GM18520 (cell line): ENCODE data around the gene KRT37.
"Not testable (repeated sequence)": the region's sequence is repeated elsewhere in the genome, so short reads cannot be mapped to it uniquely, and the experiment has no call there.

Experiments
- ATAC-seq: cut with Tn5 transposase; IDR thresholded peaks from one replicate; pipeline ENCODE4 v1.9.1; 2021; ENCODE audit not compliant: unreplicated experiment

The KRT37 gene

GRCh38 chr17:41437254-41437653 is 12.9 kb upstream of the KRT37 start:
- no peak for ATAC-seq

DNA sequence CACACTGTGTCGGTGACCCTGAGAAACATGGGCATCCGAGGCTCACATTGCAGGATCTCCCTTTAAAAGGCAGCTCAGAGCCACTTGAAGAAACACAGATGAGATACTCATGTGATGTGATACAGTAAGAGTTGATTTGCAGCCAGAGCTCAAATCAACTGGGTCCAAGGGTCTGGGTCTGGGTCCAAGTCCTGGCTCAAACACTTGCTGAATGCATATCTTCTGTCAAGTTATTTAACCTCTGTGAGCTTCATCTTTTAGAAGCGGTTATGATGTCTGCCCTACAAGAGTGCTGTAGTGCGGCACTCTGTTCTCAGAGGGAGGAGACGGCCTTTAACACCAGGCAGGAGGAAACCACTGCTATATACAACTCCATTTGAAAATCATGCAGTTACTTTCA is 10.0 kb upstream of the KRT37 start:
- no peak for ATAC-seq

GRCh38 chr17:41434005-41434404 is 9.6 kb upstream of the KRT37 start:
- no peak for ATAC-seq

DNA sequence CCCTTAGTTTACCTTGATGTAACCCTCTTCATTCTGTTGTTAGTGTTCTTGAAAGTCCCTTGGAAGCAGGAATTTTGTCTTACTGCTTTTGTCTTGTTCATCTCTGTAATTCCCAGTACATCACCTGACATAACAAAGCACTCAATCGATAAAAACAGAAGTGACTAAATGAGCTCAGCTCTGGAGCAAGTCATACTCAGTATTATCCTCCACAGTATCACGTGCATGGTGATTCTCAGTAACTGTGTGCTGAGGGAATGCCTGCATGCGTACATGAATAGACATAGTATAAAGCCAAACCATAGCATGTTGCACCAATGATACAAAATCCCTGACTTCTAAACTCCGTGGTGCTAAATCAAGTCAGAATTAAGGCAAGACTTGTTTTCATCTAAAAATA is 9.2 kb upstream of the KRT37 start:
- no peak for ATAC-seq

GRCh38 chr17:41430376-41430775 is 6.0 kb upstream of the KRT37 start:
- not testable (repeated sequence) for ATAC-seq

DNA sequence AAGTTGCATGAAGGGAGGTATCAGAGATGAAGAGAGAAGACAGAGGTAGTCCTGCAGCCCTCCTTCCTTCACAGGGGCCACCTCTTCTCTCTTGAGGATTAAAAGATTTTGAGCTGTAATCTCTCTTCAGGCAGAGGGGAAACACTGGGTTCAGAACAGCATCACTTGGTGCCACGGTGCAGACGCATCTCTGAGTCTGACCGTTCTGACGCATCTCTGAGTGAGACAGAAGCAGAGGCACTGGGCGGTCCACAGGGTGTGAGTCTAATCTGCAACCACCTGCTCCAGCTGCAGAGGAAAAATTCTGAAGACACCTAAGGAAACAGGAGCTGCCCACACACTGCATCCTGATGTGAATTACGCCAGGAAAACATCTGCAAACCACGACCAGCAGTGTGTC is 5.3 kb upstream of the KRT37 start:
- no peak for ATAC-seq

DNA sequence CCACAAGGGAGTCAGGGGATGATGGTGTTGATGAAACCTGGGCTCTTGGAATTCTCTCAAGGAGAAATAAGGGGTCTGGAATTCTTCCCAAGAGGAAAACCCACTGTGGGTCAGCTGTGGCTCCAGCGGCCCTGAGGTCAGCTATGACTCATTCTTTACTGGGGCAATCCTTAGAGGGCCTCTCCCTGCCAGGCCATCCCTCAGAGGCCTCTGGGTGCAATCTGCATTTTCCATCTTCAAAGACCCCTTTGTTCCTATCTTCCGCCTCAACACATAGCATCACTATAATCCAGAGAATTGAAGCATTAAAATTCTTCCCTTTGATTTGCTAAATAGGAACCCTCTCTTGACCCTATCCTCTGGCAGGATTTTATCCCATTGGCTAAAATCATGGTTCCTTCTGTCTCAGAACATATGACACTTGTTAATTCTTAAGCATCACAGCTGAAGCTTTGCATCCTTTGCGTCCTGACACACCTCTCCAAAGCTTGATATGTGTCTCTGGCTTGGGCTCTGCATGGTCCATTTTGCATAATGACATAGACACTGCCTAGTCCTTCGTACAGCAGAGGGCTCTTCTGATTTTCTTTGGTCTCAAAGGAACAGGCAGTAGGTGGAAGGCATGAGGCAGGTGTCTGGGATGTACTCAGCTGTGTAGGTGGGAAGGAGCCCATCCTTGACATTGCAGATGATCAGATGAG is 4.4 kb upstream of the KRT37 start:
- ATAC-seq: no peak

GRCh38 chr17:41422586-41422985 is 1.8 kb downstream of the KRT37 start:
- ATAC-seq: not testable (repeated sequence)

GRCh38 chr17:41421617-41422016 is 2.8 kb downstream of the KRT37 start:
- ATAC-seq: no peak

DNA sequence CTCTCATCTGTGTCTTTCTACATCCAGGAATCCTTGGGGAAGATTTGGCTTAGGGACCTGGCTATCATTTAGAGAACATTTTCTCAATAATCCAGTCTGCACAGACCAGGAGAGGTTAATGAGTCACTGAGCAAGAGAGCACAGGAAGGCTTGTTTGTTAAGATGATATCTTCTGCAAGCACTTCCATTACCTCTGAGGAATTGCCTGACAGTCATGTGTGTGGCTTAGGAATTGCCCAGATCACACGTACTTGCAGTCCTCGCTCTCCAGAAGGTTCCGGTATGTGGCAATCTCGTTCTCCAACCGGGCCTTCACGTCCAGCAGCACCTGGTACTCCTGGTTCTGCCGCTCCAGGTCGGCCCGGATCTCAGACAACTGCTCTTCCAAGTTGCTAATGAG is 3.3 kb downstream of the KRT37 start:
- ATAC-seq: no peak

GRCh38 chr17:41420134-41420533 is 4.3 kb downstream of the KRT37 start:
- no peak for ATAC-seq

- ATAC-seq: no peak
Observed at GRCh38 chr17:41419716-41420115, 4.7 kb downstream of the KRT37 start.

GRCh38 chr17:41418116-41418860 is 6.1 kb downstream of the KRT37 start:
- ATAC-seq: no peak

DNA sequence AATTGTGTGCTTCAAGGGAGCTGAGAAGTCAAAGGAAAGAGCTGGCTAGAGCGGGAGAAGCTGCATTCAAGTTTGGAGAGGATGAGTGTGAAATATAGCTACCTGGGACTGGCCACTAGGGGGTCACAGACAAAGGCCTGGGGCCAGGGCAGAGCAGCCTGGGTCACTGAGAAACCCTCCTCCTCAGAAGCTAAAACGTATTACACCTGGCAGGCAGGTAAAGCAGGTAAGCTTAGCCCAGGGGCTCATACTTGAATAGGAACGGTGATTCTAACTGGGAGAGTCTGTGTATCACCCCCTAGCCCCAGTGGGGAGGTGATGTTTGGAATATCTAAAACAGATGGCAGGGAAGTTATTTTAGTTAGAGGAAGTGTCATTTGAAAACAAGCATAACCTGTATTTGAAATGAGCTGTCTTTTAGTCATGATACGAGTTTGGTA is 6.8 kb downstream of the KRT37 start:
- ATAC-seq: no peak

DNA sequence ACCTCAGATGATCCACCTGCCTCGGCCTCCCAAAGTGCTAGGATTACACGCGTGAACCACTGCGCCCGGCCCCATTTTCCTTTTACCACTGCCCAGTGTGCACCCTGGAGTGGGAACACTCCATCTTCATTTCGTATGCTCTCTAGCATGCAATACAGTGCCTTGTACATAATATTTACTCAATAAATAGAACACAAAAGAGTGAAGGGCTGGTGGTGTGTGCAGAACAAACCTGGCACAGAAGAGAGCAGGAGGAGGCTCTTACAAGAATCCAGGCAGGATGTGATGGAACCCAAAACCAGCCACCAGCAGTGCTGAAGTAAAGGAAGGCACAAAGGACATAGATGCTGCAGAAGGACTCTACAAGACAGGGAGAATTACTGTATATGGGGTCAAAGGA is 7.3 kb downstream of the KRT37 start:
- no peak for ATAC-seq

- ATAC-seq: no peak
Observed at GRCh38 chr17:41416479-41416878, 7.9 kb downstream of the KRT37 start.

GRCh38 chr17:41415833-41416335 is 8.5 kb downstream of the KRT37 start:
- ATAC-seq: no peak

DNA sequence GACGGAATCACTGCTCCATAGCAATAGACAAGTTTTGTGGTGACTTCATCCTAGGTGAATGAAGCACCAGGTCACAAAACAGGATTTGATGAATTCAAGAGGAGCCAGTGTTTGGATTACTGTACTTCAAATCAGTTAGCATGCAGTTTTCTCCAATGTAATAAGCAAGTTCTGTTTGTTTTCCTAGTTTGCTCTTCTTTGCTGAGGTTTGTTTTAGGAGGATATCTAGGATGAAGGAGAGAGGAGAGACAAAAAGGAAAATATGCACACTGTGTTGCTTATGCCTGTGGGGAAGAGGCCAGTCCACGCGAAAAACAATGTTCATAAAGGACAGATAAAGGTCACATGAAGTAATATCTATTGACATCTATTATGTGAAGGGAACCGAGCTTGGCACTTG is 9.0 kb downstream of the KRT37 start:
- ATAC-seq: no peak

DNA sequence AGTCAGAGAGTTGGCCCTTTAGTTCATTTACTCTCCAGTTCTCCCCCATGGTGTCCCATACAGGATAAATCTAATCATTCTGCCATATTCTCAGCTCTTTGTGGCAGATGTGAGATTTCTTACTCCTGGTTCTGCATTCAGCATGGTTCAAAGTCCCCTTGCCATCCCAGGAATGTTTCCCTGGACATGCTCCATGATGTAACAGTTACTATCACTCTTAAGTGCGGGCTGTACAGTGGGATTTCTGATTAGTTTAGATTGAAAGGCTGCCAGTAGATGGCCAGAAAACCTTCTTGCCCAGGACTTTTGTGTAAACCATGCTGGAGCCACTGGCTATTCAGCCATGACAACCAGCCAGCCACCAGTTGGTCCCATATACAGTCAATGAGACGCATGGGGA is 10.4 kb downstream of the KRT37 start:
- no peak for ATAC-seq

GRCh38 chr17:41413353-41413957 is 10.9 kb downstream of the KRT37 start:
- ATAC-seq: no peak

DNA sequence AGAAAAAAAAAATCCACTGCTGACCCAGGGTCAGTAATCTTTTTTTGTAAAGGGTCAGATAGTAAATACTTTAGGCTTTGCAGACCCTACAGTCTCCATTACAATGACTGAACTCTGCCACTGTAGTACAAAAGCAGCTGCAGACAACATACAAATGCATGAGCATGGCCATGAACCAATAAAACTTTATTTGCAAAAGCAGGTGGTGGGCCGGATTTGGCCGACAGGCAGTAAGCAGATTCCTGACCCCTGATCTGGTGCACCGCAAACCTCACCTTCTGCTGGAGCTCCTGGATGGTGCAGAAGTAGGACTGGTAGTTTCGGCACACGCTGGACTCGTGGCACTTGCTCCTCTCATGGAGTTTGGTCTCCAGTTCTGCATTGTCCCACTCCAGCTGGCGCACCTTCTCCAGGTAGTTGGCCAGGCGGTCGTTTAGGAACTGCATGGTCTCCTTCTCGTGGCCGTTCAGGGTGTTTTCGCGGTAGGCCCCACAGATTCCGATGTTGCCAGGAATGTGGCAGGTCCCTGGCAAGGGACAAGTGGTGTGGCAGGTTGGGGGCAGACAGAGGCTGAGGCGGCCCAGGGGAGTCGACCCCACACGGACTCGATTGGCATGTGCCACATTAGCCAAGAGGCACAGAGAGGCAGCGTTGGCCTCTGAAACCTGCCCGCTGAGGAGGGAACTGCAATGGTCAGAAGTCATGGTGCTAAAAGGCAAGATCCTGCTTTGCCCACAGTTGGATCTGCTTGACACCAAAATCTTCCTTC is 13.1 kb downstream of the KRT37 start:
- no peak for ATAC-seq
